NB4 (cell line): ENCODE data around the gene ZNF618.

ENCODE experiments used
- CTCF ChIP-seq: IDR thresholded peaks from one replicate; pipeline ENCODE4 v1.5.1; 2012; ENCODE audit warnings: low read depth, low read length
- POLR2A ChIP-seq: IDR thresholded peaks from 2 replicates; pipeline ENCODE4 v1.6.1; 2011; ENCODE audit warnings: mild to moderate bottlenecking; ENCODE audit not compliant: insufficient read length; ENCODE audit errors: extremely low read depth
- TF ChIP-seq, protein P1 (sequence below): IDR thresholded peaks from 2 replicates; pipeline ENCODE4 v1.6.1; 2011; ENCODE audit warnings: low read depth, low read length

DNA sequence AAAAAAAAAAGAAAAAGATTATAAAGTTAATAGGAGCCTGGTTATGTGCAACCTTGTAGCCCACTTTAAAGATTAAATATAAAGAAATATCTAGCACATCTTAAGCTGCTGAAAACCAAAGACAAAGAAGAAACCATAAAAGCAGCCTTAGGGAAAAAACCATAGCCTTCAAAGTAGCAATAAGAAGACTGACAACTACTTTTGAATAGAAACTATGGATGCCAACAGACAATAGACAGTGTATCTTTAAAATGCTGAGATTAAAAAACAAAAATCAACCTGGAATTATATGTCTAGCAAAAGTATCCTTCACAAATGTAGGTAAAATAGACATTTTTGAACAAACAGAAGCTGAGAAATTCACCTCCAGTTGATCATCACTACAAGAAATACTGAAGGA, 226.4 kb downstream of the ZNF618 start:
- TF ChIP-seq CTCF (no peak), POLR2A (no peak)
- TF ChIP-seq, protein P1, sequence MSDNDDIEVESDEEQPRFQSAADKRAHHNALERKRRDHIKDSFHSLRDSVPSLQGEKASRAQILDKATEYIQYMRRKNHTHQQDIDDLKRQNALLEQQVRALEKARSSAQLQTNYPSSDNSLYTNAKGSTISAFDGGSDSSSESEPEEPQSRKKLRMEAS = no peak
